NCI-H446 treated with DMSO at 0.1 percent for 48 hours (cell line): Measurements from ENCODE around the gene DBNL.
A peak's percentile ranks its signal among the peaks of the same experiment; 100 is the strongest.

Source experiments
- DNase-seq: peaks from one replicate; lab custom pipeline; 2025; lab: John Stamatoyannopoulos, UW

Gene DBNL

GRCh38 chr7:44078521-44078920 is 34.0 kb downstream of the DBNL start:
- no peak for DNase-seq

GRCh38 chr7:44079331-44080021 is 35.0 kb downstream of the DBNL start:
- DNase-seq, result no peak

GRCh38 chr7:44080118-44080517 is 35.6 kb downstream of the DBNL start:
- no peak for DNase-seq

GRCh38 chr7:44080686-44081265 is 36.3 kb downstream of the DBNL start:
- no peak for DNase-seq

- DNase-seq, result no peak
Observed at GRCh38 chr7:44081266-44081748, 36.8 kb downstream of the DBNL start.

GRCh38 chr7:44082541-44083207 is 38.2 kb downstream of the DBNL start:
- DNase-seq, result peak; percentile 98

GRCh38 chr7:44083796-44084195 is 39.3 kb downstream of the DBNL start:
- DNase-seq, result no peak

GRCh38 chr7:44084701-44085100 is 40.2 kb downstream of the DBNL start:
- no peak for DNase-seq

- no peak for DNase-seq
Observed at GRCh38 chr7:44085546-44085945, 41.0 kb downstream of the DBNL start.

GRCh38 chr7:44086627-44087026 is 42.1 kb downstream of the DBNL start:
- no peak for DNase-seq

GRCh38 chr7:44087911-44088838 is 43.7 kb downstream of the DBNL start:
- no peak for DNase-seq

GRCh38 chr7:44093102-44093641 is 48.7 kb downstream of the DBNL start:
- DNase-seq, result no peak

GRCh38 chr7:44094365-44094764 is 49.9 kb downstream of the DBNL start:
- no peak for DNase-seq

GRCh38 chr7:44094883-44095592 is 50.5 kb downstream of the DBNL start:
- no peak for DNase-seq

GRCh38 chr7:44095781-44096180 is 51.3 kb downstream of the DBNL start:
- no peak for DNase-seq

GRCh38 chr7:44096326-44096881 is 51.9 kb downstream of the DBNL start:
- no peak for DNase-seq

GRCh38 chr7:44097064-44097932 is 52.8 kb downstream of the DBNL start:
- no peak for DNase-seq

- DNase-seq, result no peak
Observed at GRCh38 chr7:44098092-44099068, 53.9 kb downstream of the DBNL start.

- DNase-seq, result no peak
Observed at GRCh38 chr7:44099669-44100068, 55.2 kb downstream of the DBNL start.
